Activated T-cell treated with anti-CD3 and anti-CD28 coated beads, Interleukin-2, amount 50 U/mL, for 48 hours (primary cell): Measurements from ENCODE around the gene ADAM8.
"Not testable (repeated sequence)": the region's sequence is repeated elsewhere in the genome, so short reads cannot be mapped to it uniquely, and the experiment has no call there.

Source experiments
- DNase-seq, 2 experiments: peaks; one replicate each; pipeline ENCODE4 v3.0.0-alpha.2; 2020

Gene ADAM8

DNA sequence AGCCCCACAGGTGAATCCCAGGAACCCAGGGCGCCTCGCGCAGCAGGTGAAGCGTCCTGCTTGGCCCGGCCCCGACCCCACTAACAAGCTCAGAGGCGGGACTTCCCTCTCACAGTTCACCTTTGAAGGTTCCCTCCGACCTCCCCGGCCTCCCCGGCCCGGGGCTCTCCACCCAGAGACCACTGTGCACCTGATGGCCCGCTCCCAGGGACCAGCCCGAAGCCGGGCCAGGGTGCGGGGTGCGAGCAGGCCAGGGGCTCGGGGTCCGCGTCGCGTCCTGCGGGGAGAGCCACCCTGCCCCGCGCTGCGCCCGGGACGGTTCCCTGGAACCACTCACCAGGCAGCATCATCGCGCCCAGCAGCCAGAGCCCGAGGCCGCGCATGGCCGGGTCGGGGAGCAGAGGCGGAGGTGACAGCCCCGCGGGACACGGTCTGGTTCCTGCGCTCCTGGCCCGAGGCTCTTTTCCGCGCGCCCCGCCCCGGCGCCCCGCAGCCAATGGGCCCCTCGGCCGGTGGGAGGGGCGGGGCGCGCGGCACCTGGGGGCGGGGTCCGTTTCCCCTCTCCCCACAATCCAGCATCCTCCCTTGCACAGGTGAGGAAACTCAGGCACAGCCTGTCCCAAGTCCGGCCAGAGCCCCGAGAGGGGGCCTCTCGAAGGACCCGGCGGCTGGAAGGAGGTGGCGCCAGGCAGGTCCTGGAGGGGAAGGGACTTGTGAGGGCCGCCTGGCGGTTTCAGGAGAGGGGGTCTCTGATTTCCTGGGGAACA, at the start of gene ADAM8:
Gene ADAM8, minus strand, starts transcription at position 434 of the 767 bp plus-strand sequence. Its CDS starts 51 bp downstream, at position 383.
- DNase-seq: peak; percentile 82 to 88

DNA sequence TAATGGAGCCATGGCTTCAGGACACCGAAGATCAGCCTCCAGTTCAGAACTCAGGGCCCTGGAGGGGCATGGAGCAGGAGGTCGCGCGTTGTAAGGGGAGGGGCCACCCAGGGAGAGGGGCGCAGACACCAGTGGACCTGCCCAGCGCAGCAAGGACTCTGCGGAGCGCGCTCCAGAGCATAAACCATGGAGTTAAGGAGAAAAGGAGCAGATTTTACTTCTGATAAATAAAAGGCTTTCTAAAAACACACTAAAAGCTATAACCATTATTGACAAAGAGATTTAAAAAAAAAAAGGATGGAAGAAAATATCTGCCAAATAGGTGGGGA, 49.5 kb upstream of the ADAM8 start:
- no peak for DNase-seq

DNA sequence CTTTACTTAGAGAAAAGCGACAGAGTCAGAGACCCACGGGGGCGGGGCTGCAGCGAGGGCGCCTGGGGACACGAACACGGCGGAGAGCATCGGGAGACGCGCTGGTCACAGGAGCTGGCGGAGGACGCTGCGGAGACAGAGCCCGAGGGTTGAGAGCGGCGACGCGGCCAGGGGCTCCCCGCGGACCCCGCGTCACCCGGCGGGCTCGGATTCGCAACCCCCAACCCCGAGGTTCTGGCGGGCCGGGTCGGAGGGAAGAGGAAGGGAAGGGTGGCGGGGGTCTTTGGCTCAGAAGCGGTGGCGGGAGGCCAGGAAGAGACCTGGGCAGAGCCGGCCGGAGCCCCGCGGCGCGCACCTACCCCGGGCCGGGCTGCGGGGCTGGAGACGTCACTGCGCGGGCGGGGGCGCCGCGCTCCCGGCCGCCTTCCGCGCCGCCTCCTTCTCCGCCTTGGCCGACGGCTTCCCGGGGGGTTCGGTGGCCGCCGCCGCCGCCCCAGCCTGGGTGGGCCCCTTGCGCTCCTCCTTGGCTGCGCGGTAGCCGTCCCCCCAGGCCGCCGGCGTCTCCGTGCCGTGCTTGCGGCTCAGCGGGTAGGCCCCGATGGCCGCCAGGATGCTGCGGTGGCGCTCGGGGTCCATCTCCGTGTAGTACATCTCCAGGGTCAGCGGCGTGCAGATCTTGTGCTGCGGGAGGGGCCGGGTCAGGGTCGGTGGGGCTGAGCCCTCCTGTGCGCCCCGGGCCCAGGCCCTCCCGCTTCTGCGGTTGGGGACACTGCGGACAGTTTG, 49.0 kb upstream of the ADAM8 start:
- no peak for DNase-seq

DNA sequence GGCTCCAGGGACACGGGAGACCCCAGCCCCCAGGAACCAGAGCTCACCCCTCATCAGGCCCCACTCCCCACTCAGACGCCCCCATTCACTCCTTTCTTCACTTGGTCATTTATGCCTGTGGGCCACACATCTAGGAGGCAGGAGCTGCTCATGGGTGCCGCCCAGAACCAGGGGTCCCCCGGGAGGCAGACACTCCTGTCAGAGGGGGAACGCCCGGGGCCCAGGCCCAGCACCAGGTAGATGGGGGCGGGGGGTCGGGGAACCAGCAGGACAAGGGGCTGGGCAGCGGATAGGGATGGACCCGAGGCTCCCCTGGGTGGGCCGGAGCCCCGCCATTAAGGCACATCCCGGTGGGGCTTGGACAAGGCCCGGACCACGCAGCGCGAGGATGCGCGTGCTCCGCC, 48.2 kb upstream of the ADAM8 start:
- no peak for DNase-seq

DNA sequence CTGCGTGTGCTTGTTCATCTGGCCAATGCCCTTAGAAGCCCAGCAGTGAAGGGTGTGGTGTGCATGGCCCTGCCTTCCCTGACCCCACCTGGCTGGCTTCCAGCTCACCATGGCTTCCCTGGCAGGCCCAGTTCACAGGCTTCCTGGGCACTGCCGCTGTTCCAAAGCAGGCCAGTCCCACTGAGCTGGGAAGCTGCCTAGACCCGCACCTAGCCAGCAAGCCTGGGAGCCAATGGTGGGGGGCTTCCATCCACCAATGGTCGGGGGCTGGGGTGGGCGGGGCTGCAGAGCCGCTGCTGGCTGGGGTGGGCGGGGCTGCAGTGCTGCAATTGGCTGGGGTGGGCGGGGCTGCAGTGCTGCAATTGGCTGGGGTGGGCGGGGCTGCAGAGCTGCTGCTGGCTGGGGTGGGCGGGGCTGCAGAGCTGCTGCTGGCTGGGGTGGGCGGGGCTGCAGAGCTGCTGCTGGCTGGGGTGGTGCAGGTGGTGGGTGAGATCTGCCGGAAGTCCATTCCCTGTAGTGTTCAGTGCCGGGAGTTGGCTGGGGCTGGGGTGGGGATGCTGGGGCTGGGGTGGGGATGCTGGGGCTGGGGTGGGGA, 47.6 kb upstream of the ADAM8 start:
- DNase-seq: peak; percentile 67 to 79

DNA sequence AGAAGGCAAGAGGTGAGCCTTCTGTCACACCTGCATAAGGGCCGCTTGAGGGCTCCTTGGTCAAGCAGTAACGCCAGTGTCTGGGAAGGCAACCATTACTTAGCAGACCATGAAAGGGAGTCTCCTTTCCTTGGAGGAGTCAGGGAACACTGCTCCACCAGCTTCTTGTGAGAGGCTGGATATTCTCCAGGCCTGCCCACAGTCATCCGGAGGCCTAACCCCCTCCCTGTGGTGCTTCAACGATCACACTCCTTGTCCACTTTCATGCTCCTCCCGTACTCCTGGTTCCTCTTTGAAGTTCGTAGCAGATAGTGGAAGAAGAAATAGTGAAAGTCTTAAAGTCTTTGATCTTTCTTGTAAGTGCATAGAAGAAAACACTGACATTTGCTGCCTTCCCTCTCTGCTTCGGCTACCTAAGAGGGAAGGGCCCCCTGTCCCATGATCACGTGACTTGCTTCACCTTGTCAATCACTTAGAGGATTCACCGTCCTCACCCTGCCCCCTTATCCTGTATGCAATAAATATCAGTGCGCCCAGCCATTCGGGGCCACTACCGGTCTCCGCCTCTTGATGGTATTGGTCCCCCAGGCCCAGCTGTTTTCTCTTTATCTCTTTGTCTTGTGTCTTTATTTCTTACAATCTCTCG, 45.5 kb upstream of the ADAM8 start:
- not testable (repeated sequence) for DNase-seq

DNA sequence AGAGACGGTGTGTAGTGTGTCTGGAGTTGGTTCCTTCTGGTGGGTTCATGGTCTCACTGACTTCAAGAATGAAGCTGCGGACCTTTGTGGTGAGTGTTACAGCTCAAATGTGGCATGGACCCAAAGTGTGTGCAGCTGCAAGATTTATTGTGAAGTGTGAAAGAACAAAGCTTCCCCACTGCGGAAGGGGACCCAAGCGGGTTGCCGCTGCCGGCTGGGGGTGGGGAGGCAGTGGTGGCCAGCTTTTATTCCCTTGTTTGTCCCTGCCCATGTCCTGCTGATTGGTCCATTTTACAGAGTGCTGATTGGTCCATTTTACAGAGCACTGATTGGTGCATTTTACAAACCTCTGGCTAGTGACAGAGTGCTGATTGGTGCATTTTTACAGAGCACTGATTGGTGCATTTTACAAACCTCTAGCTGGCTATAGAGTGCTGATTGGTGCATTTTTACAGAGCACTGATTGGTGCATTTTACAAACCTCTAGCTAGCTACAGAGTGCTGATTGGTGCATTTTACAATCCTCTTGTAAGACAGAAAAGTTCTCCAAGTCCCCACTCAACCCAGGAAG, 44.3 kb upstream of the ADAM8 start:
- not testable (repeated sequence) for DNase-seq

DNA sequence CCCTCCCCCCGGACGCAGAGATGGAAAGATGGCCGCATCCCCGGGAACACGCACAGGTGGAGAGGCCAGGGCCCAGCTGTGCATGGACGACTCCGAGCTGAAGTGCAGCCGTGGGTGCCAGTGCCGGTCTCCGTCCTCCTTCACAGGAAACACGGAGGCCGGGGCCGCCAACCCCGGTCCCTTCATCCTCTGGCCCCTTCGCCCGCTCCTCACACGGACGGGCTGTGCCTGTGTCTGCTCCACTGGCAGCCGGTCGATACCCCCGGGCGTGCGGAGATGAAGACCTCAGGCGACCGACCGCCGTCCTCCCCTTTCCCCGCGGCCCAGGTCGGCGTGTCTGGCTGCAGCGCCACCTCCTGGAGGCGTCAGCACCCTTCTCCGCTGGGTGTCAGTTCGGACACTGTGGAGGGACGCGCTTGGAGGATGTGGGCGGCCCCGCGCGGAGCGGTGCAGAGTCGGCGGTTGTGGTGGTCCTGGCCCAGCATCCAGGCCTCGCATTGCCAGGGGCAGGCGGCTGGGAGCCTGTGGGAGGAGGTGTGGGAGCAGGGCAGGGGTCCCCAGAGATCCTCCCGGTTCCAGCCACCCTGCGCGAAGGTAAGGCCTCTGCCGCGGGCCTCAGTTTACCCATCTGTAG, 41.9 kb upstream of the ADAM8 start:
- peak; percentile 84 to 87 for DNase-seq

DNA sequence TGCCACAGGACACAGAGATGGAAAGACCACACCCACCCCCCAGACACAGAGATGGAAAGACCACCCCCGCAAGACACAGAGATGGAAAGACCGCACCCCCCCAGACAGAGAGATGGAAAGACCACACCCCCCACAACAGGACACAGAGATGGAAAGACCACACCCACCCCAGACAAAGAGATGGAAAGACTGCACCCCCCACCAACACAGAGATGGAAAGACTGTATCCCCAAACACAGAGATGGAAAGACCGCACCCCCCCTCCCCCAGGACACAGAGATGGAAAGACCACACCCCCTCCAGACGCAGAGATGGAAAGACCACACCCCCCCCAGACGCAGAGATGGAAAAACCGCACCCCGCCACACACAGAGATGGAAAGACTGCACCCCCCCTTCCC, 40.1 kb upstream of the ADAM8 start:
- no peak for DNase-seq

DNA sequence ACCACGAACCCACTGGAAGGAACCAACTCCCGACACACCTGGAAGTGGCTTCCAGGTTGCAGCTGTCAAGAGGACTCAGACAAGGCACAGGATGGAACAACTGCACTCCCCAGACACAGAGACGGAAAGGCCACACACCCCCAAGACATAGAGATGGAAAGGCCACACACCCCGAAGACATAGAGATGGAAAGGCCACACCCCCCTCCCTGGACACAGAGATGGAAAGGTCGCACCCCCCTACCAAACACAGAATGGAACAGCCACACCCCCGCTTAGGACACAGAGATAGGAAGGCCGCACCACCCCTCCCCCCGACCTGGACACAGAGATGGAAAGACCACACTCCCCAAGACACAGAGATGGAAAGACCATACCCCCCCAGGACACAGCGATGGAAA, 39.6 kb upstream of the ADAM8 start:
- DNase-seq: no peak

DNA sequence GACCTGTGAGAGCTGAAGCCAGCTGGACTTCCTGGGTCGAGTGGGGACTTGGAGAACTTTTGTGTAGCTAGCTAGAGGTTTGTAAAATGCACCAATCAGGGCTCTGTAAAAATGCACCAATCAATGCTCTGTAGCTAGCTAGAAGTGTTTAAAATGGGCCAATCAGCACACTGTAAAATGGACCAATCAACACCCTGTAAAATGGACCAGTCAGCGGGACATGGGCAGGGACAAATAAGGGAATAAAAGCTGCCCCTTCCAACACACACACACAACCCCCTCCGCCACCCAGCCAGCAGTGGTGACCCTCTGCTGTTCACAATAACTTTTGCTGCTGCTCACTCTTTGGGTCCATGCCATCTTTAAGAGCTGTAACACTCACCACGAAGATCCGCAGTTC, 39.2 kb upstream of the ADAM8 start:
- DNase-seq: no peak

DNA sequence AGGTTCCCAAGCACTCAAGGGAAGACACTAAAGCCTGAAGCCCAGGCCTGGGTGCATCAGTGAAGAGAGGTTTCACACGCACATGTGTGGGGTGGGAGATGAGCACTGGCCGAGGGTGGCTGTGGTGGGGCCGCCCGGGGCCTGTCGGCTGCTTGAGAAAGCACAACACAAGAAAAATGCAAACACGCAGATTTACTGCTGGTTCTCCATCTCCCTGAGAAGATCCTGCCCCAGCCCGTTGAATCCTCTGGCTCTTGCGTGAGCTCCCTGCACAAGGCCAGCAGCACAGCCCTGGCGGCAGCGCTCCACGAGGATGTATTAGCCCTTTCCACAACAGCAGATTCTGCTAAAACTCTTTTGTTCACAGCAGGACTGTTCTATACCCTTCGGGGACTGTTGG, 38.2 kb upstream of the ADAM8 start:
- DNase-seq: no peak

DNA sequence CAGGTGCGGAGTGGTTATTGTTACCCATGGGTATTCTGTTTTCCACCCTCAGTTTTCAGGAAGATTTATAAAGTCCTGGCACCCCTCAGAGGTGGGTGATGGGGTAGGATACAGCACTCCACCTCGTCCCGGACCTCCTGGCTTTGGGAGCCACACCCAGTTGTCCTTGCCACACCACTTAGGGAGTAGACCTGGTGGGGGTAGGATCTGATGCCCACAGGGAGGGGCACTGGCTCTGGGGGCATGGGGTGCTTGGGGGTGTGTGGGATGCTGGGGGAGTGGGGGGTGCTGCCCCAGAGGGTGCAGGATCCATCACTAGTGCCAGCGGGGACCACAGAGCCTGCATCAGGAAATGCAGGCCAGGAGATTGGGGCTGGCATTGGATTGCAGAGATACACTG, 36.5 kb upstream of the ADAM8 start:
- no peak for DNase-seq

DNA sequence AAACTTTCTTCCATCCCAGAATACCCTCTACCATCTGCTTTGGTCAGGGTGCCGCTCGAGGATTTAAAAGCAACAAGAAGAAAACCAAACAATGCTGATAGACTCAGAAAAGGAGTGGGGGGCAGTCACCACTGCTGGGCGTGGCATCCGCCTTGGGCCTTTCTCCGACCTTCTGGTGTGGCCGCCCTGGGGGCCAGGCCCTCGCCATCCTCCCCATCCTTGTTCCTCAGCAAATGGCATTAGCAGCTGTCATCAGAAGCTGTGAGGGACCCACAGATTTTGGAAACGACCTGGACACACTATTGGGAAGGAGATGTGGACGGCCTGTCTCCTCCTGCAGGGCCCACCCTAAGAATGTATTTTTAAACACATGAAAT, 36.1 kb upstream of the ADAM8 start:
- DNase-seq: no peak

DNA sequence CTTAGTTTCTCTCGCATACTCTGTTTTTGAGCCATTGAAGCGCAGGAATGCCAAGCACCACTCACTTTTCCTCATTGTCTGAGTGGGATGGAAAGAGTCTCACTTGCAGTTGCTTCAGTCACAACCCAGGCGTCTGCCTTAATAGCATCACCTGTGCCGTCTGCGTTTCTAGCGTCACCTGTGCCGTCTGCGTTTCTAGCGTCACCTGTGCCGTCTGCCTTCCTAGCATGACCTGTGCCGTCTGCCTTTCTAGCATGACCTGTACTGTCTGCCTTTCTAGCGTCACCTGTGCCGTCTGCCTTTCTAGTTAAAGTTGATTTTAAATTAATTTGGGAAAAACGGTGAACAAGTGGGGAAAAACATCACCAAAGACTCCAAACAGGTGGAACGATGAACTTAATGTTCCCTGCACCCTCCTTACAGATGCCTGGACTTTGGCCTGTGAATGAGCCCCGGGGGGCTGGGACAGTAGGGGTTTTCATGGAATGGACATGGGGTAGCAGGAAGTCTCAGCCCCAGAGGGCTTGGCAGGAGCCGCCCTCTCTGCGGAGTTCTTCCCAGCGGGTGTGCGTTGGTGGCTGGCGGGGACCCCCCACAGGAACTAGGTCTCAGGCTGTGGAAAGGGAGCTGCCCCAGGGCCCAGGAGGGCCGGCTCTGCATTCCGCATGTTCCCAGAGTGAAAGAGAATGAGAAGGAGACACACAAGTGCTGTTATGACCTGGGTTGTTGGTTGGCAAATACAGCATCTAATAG, 35.5 kb upstream of the ADAM8 start:
- no peak for DNase-seq

DNA sequence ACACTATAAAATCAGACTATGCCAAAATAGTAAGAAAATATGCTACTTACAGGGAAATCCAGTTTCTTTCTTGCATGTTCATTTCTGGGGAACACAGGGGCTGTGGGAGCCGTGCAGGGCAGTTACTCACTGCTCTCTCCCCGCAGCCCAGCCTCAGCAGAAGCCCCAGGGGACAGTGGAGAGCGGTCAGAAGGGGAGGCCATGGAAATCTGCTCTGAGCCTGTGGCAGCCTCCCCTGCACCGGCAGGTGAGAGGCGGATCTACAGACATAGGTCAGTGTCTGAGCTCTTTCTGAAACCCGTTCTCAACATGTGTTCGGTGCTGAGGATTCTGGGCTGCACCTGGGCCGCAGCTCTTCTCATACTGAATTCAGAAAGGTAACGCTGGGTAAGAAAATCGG, 34.9 kb upstream of the ADAM8 start:
- DNase-seq: no peak

DNA sequence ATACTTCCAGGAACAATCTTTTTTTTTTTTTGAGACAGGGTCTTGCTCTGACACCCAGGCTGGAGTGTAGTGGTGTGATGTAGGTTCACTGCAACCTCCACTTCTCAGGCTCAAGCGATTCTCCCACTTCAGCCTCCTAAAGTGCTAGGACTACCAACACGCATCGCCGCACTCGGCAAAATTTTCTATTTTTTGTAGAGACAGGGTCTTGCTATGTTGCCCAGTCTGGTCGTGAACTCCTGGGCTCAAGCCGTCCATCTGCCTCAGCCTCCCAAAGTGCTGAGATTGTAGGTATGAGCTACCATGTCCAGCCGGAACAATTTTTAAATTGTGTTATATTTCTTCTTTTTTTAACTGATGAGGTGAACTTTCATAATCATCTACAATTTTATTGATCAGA, 34.1 kb upstream of the ADAM8 start:
- DNase-seq: no peak

DNA sequence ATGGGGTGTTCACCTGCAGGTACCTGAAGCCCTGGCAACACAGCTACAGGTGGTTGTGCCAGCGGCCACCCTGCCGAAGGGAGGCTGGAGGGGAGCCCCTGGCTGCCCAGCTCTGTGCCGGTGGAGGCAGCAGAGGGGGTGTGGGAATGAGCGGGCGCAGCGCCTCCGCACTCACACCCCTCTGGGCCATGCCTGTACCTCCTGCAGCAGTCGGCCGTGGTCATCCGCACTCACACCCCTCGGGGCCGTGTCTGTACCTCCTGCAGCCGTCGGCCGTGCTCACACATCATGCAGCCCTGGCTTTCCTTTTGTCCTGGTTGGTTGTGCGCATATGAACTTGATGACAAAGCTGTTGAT, 33.7 kb upstream of the ADAM8 start:
- DNase-seq: no peak

DNA sequence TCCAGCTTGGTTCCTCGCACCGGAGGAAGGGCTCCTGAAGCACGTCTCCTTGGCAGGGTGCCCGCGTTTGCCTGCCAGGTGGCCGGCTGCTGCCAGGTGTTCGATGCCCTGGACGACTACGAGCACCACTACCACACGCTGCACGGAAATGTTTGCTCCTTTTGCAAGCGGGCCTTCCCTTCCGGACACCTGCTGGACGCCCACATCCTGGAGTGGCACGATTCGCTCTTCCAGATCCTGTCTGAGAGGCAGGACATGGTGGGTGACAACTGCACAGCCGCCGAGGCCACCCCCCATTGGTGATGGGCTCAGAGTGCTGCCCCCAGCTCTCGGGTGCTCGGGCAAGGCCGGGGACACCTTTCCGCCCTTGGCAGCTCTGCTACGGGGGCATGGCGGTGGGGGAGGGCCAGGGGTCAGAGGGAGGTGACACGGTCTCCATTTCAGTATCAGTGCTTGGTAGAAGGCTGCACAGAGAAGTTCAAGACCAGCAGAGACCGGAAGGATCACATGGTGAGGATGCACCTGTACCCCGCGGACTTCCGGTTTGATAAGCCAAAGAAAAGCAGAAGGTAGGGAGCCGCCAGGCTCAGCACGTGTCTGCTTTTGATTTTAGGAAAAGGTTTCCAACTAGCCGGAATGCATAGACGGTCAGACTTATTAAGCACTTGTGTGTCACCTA, 33.2 kb upstream of the ADAM8 start:
- no peak for DNase-seq

DNA sequence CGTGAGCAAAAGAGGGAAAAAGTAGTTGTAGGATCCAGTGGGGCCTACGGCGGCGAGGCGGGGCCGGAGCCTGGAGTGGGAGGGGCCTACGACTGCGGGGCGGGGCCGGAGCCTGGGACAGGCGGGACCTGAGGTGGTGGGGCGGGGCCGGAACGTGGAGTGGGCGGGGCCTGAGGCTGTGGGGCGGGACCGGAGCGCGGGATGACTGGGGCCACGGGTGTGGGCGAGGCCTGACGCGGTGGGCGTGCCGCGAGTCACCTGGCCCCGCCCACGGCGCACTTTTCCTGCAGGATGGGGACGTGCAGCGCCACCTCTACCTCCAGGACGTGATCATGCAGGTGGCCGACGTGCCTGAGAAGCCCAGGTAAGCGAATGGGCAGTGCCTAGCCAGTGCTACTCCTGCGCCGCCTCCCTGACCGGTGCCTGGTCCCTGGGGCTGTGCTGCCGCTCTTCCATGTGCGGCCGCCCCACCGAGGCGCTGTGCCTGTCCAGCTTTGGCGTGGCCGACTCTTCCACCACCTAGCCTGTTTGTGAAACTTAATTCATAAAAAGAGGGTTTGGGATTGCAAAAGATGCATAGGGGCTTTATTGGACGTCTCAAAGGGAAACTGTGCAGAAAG, 32.5 kb upstream of the ADAM8 start:
- peak; percentile 96 for DNase-seq
